ENCODE data around the gene MICAL2.

DNA sequence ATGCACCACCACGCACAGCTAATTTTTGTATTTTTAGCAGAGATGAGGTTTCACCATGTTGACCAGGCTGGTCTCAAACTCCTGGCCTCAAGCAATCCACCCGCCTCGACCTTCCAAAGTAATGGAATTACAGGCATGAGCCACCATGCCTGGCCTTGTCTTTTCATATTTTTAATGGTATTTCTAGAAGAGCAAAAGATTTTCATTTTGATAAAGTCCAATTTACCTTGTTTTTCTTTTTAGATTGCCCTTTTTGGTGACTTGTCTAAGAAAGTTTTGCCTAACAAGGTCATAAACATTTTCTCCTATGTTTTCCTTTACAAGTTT lies 45.5 kb upstream of the MICAL2 start:
- TF ChIP-seq POLR2AphosphoS5 (IDR thresholded peaks at IDR 0.05) = no peak
- TF ChIP-seq, protein P1, sequence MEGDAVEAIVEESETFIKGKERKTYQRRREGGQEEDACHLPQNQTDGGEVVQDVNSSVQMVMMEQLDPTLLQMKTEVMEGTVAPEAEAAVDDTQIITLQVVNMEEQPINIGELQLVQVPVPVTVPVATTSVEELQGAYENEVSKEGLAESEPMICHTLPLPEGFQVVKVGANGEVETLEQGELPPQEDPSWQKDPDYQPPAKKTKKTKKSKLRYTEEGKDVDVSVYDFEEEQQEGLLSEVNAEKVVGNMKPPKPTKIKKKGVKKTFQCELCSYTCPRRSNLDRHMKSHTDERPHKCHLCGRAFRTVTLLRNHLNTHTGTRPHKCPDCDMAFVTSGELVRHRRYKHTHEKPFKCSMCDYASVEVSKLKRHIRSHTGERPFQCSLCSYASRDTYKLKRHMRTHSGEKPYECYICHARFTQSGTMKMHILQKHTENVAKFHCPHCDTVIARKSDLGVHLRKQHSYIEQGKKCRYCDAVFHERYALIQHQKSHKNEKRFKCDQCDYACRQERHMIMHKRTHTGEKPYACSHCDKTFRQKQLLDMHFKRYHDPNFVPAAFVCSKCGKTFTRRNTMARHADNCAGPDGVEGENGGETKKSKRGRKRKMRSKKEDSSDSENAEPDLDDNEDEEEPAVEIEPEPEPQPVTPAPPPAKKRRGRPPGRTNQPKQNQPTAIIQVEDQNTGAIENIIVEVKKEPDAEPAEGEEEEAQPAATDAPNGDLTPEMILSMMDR (IDR thresholded peaks at IDR 0.05) = no peak
